Measurements from ENCODE around the gene ZNF92. TPM values are rescaled to one million over a fixed set of nuclear protein-coding genes. Genes with fewer than 3 reads are reported as not detected.
A peak's percentile ranks its signal among the peaks of the same experiment; 100 is the strongest.
"Not testable (repeated sequence)": the region's sequence is repeated elsewhere in the genome, so short reads cannot be mapped to it uniquely, and the experiment has no call there.

ZNF92 gene
- total RNA-seq, 8 experiments from 2014 or later = 4.3 to 27.8 (median 16.0) TPM

GRCh38 chr7:65387891-65388290 lies 14.2 kb downstream of the ZNF92 start:
- WGBS, 10 experiments = 80 to 100% (median 96%) methylated on average over 1 to 2 of the region's 2 CpGs; no CpG with 5 or more reads in 4 of the 10 experiments

GRCh38 chr7:65390588-65390987 lies 16.9 kb downstream of the ZNF92 start:
- Histone ChIP-seq H3K27ac (no peak overlapping the region), H3K4me1 (replicated peaks in 1 of 2) (no peaks in the 10 kb centered on the region), H3K4me3 (no peak overlapping the region)
- in situ Hi-C loops (cut with MboI; ENCODE audit: low pct_unique_long_range_greater_than_20kb in 2 of 9, low sequenced_read_pairs in 9 of 9, unreplicated experiment in 9 of 9) = no loop called here
- no peak for ATAC-seq (replicated peaks in 6 of 8)
- WGBS, 10 experiments = 80 to 100% (median 100%) methylated on average over 1 to 3 of the region's 4 CpGs; no CpG with 5 or more reads in 4 of the 10 experiments

More at GRCh38 chr7:65387891-65388290, 14.2 kb downstream of the ZNF92 start:
- no peak for ATAC-seq (replicated peaks in 6 of 8)
- Histone ChIP-seq H3K4me3 (no peak overlapping the region), H3K27ac (no peak overlapping the region), H3K4me1 (replicated peaks in 1 of 2) (no peaks in the 10 kb centered on the region)
- in situ Hi-C loops (cut with MboI; ENCODE audit: low pct_unique_long_range_greater_than_20kb in 2 of 9, low sequenced_read_pairs in 9 of 9, unreplicated experiment in 9 of 9) = no loop called here

- 20 to 100% (median 91%) methylated on average over 1 to 4 of the region's 4 CpGs; no CpG with 5 or more reads in 2 of the 10 experiments for WGBS, 10 experiments
- no peak overlapping the region for H3K4me3 ChIP-seq
- ATAC-seq (replicated peaks in 6 of 8) = peak in 3 of 8 experiments; percentile 29 to 87 (median 66)
- H3K4me1 ChIP-seq (replicated peaks in 1 of 2) = no peaks in the 10 kb centered on the region
- H3K27ac ChIP-seq = no peak overlapping the region
- in situ Hi-C loops (cut with MboI; ENCODE audit: low pct_unique_long_range_greater_than_20kb in 2 of 9, low sequenced_read_pairs in 9 of 9, unreplicated experiment in 9 of 9) = no loop called here
These were observed 24.1 kb downstream of the ZNF92 start for GRCh38 chr7:65397730-65398142.

- in situ Hi-C loops (cut with MboI; ENCODE audit: low pct_unique_long_range_greater_than_20kb in 2 of 9, low sequenced_read_pairs in 9 of 9, unreplicated experiment in 9 of 9); H3K4me1 ChIP-seq (replicated peaks in 1 of 2); H3K4me3 ChIP-seq; H3K27ac ChIP-seq; ATAC-seq (replicated peaks in 6 of 8): not testable (repeated sequence)
- WGBS, 10 experiments = 56 to 100% (median 93%) methylated on average over 1 to 3 of the region's 3 CpGs
These were observed 25.0 kb downstream of the ZNF92 start for GRCh38 chr7:65398671-65399070.

GRCh38 chr7:65399101-65399500 lies 25.4 kb downstream of the ZNF92 start:
- in situ Hi-C loops (cut with MboI; ENCODE audit: low pct_unique_long_range_greater_than_20kb in 2 of 9, low sequenced_read_pairs in 9 of 9, unreplicated experiment in 9 of 9); ATAC-seq (replicated peaks in 6 of 8); H3K27ac ChIP-seq; H3K4me1 ChIP-seq (replicated peaks in 1 of 2); H3K4me3 ChIP-seq: not testable (repeated sequence)
- WGBS, 10 experiments = 62 to 100% (median 88%) methylated on average over 1 of the region's 1 CpG; no CpG with 5 or more reads in 2 of the 10 experiments

GRCh38 chr7:65404020-65404419 lies 30.4 kb downstream of the ZNF92 start:
- no peak for ATAC-seq (replicated peaks in 6 of 8)
- no peaks in the 10 kb centered on the region for H3K4me1 ChIP-seq (replicated peaks in 1 of 2)
- in situ Hi-C loops (cut with MboI; ENCODE audit: low pct_unique_long_range_greater_than_20kb in 2 of 9, low sequenced_read_pairs in 9 of 9, unreplicated experiment in 9 of 9) = no loop called here
- WGBS, 10 experiments = 40 to 100% (median 86%) methylated on average over 1 of the region's 1 CpG; no CpG with 5 or more reads in 5 of the 10 experiments
- H3K4me3 ChIP-seq = no peak overlapping the region
- H3K27ac ChIP-seq = no peak overlapping the region

GRCh38 chr7:65406706-65407105 lies 33.1 kb downstream of the ZNF92 start:
- WGBS, 10 experiments = 80 to 100% (median 100%) methylated on average over 1 to 2 of the region's 2 CpGs; no CpG with 5 or more reads in 4 of the 10 experiments
- ATAC-seq (replicated peaks in 6 of 8); in situ Hi-C loops (cut with MboI; ENCODE audit: low pct_unique_long_range_greater_than_20kb in 2 of 9, low sequenced_read_pairs in 9 of 9, unreplicated experiment in 9 of 9); H3K27ac ChIP-seq; H3K4me3 ChIP-seq; H3K4me1 ChIP-seq (replicated peaks in 1 of 2): not testable (repeated sequence)

- in situ Hi-C loops (cut with MboI; ENCODE audit: low pct_unique_long_range_greater_than_20kb in 2 of 9, low sequenced_read_pairs in 9 of 9, unreplicated experiment in 9 of 9) = no loop called here
- ATAC-seq (replicated peaks in 6 of 8) = no peak
- WGBS, 10 experiments = 52 to 100% (median 90%) methylated on average over 1 to 3 of the region's 3 CpGs
- Histone ChIP-seq H3K4me3 (no peak overlapping the region), H3K4me1 (replicated peaks in 1 of 2) (no peaks in the 10 kb centered on the region), H3K27ac (no peak overlapping the region)
These were observed 35.7 kb downstream of the ZNF92 start for GRCh38 chr7:65409363-65409762.

- peak in 1 of 8 experiments; percentile 34 for ATAC-seq (replicated peaks in 6 of 8)
- in situ Hi-C loops (cut with MboI; ENCODE audit: low pct_unique_long_range_greater_than_20kb in 2 of 9, low sequenced_read_pairs in 9 of 9, unreplicated experiment in 9 of 9) = no loop called here
These were observed 37.6 kb downstream of the ZNF92 start for GRCh38 chr7:65411249-65411648.

GRCh38 chr7:65422670-65423069 lies 49.0 kb downstream of the ZNF92 start:
- in situ Hi-C loops (cut with MboI; ENCODE audit: low pct_unique_long_range_greater_than_20kb in 2 of 9, low sequenced_read_pairs in 9 of 9, unreplicated experiment in 9 of 9) = no loop called here
- Histone ChIP-seq H3K4me3 (no peak overlapping the region), H3K4me1 (replicated peaks in 1 of 2) (no peaks in the 10 kb centered on the region), H3K27ac (no peak overlapping the region)
- ATAC-seq (replicated peaks in 6 of 8) = no peak

More at GRCh38 chr7:65411249-65411648, 37.6 kb downstream of the ZNF92 start:
- Histone ChIP-seq H3K4me1 (replicated peaks in 1 of 2) (no peaks in the 10 kb centered on the region), H3K4me3 (no peak overlapping the region), H3K27ac (no peak overlapping the region)

GRCh38 chr7:65423286-65423685 lies 49.6 kb downstream of the ZNF92 start:
- 50 to 100% (median 60%) methylated on average over 2 to 3 of the region's 3 CpGs; no CpG with 5 or more reads in 6 of the 10 experiments for WGBS, 10 experiments
- ATAC-seq (replicated peaks in 6 of 8) = not testable (repeated sequence)

GRCh38 chr7:65429642-65430343 lies 56.1 kb downstream of the ZNF92 start:
- Histone ChIP-seq H3K4me1 (replicated peaks in 1 of 2) (no peaks in the 10 kb centered on the region), H3K4me3 (no peak overlapping the region), H3K27ac (no peak overlapping the region)
- in situ Hi-C loops (cut with MboI; ENCODE audit: low pct_unique_long_range_greater_than_20kb in 2 of 9, low sequenced_read_pairs in 9 of 9, unreplicated experiment in 9 of 9) = loop anchor here in 1 of 9 experiments (25.0 kb wide), 1 partner anchor 92 kb away; no protein-coding TSS in a partner anchor
- WGBS, 10 experiments = 40 to 98% (median 68%) methylated on average over 3 to 16 of the region's 26 CpGs; no CpG with 5 or more reads in 1 of the 10 experiments
- no peak for ATAC-seq (replicated peaks in 6 of 8)

More at GRCh38 chr7:65423286-65423685, 49.6 kb downstream of the ZNF92 start:
- in situ Hi-C loops (cut with MboI; ENCODE audit: low pct_unique_long_range_greater_than_20kb in 2 of 9, low sequenced_read_pairs in 9 of 9, unreplicated experiment in 9 of 9); H3K4me3 ChIP-seq; H3K27ac ChIP-seq; H3K4me1 ChIP-seq (replicated peaks in 1 of 2): not testable (repeated sequence)

- Histone ChIP-seq H3K27ac (no peak overlapping the region), H3K4me1 (replicated peaks in 1 of 2) (no peaks in the 10 kb centered on the region), H3K4me3 (no peak overlapping the region)
- in situ Hi-C loops (cut with MboI; ENCODE audit: low pct_unique_long_range_greater_than_20kb in 2 of 9, low sequenced_read_pairs in 9 of 9, unreplicated experiment in 9 of 9) = loop anchor here in 1 of 9 experiments (25.0 kb wide), 1 partner anchor 93 kb away; no protein-coding TSS in a partner anchor
- WGBS, 10 experiments = 46 to 92% (median 75%) methylated on average over 1 to 14 of the region's 26 CpGs; no CpG with 5 or more reads in 1 of the 10 experiments
- no peak for ATAC-seq (replicated peaks in 6 of 8)
These were observed 56.9 kb downstream of the ZNF92 start for GRCh38 chr7:65430344-65431186.

Data from motor neuron (in vitro differentiated cells).